Ascending aorta (tissue), 2 donors: ENCODE results near the gene GPC3. TPM values are rescaled to one million over a fixed set of nuclear protein-coding genes. Genes with fewer than 3 reads are reported as not detected.
"Not testable (repeated sequence)": the region's sequence is repeated elsewhere in the genome, so short reads cannot be mapped to it uniquely, and the experiment has no call there.

Source experiments
- DNase-seq, 2 donors: peaks; one replicate each; pipeline ENCODE4 v3.0.0-alpha.2; 2019; ENCODE audit warnings: low spot score in 2 of 2
- H3K27ac ChIP-seq, 2 donors: fragments of 200-600 bp; sonication (generic); one replicate each; pipeline ENCODE4 v1.5.1; 2016 to 2017; ENCODE audit warnings: mild to moderate bottlenecking in 1 of 2
- H3K27me3 ChIP-seq: fragments of 200-600 bp; sonication (generic); one replicate; pipeline ENCODE4 v1.5.1; 2017
- H3K36me3 ChIP-seq, 2 donors: fragments of 200-600 bp; sonication (generic); one replicate each; pipeline ENCODE4 v1.5.1; 2016
- H3K4me1 ChIP-seq, 2 donors: fragments of 200-600 bp; sonication (generic); one replicate each; pipeline ENCODE4 v1.5.1; 2016 to 2017; ENCODE audit warnings: mild to moderate bottlenecking in 1 of 2
- H3K4me3 ChIP-seq, 2 donors: fragments of 200-600 bp; sonication (generic); one replicate each; pipeline ENCODE4 v1.5.1; 2016 to 2017; ENCODE audit warnings: mild to moderate bottlenecking in 1 of 2
- H3K9me3 ChIP-seq, 2 donors: fragments of 200-600 bp; sonication (generic); one replicate each; pipeline ENCODE4 v1.5.1; 2016
- CTCF ChIP-seq, 3 experiments: fragments of 200-600 bp in 2 of 3; fragments of 450-650 bp in 1 of 3; sonication (generic) in 2 of 3; IDR thresholded peaks; one replicate each; pipeline ENCODE4 v1.5.1; 2016 to 2019; ENCODE audit warnings: antibody characterized with exemption in 3 of 3, mild to moderate bottlenecking in 1 of 3, moderate library complexity in 1 of 3
- intact Hi-C: fragments of 100-400 bp; cut with DNase I; formaldehyde crosslinking; loops from one replicate; pipeline ENCODE4 v1.15.1; 2023
- total RNA-seq: library from RNA; depleted of rRNA; stranded (reverse); fragments of >200 nt; gene quantifications from one replicate; pipeline ENCODE4 v1.1.0, GENCODE V29; 2016

GPC3 gene
- total RNA-seq, 1 donor from 2014 or later, result 0.75 TPM

- no peaks in the 10 kb centered on the region for H3K9me3 ChIP-seq
- no peak overlapping the region for H3K4me3 ChIP-seq
- TF ChIP-seq CTCF (IDR thresholded peaks at IDR 0.05), result no peak
- intact Hi-C loops, result no loop called here
- H3K4me1 ChIP-seq, result no peaks in the 10 kb centered on the region
- no peak for DNase-seq
- H3K27me3 ChIP-seq, result no peaks in the 10 kb centered on the region
- H3K36me3 ChIP-seq, result no peaks in the 10 kb centered on the region
- no peak overlapping the region for H3K27ac ChIP-seq
Measured at GRCh38 chrX:133726642-133727041, 258.8 kb downstream of the GPC3 start.

- H3K27ac ChIP-seq, result no peak overlapping the region
- DNase-seq, result no peak
- H3K4me3 ChIP-seq, result no peak overlapping the region
- intact Hi-C loops, result no loop called here
- H3K9me3 ChIP-seq, result no peaks in the 10 kb centered on the region
- no peak for TF ChIP-seq CTCF (IDR thresholded peaks at IDR 0.05)
- no peaks in the 10 kb centered on the region for H3K36me3 ChIP-seq
- H3K27me3 ChIP-seq, result no peaks in the 10 kb centered on the region
- no peaks in the 10 kb centered on the region for H3K4me1 ChIP-seq
Measured at GRCh38 chrX:133726211-133726630, 259.2 kb downstream of the GPC3 start.

DNA sequence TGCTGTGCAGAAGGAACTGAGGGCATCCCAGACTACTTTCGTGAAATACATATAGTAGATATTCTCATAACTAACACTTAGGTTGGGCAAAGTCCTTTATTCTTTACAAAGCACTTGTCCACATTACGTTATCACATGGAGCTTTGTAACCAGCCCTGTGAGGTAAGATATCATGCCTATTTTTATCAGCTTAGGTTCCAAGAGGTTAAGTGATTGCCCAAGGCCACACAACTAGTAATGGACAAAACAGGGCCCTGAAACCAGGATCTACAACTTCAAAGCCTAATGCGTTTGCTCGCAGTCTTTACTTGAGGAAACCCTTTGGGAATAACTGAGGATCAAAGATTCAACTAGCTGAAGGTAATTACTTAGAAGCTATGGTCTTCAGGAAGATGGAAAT, 261.5 kb downstream of the GPC3 start:
- no peak for TF ChIP-seq CTCF (IDR thresholded peaks at IDR 0.05)
- Histone ChIP-seq H3K27me3 (no peaks in the 10 kb centered on the region), H3K36me3 (no peaks in the 10 kb centered on the region), H3K4me1 (no peaks in the 10 kb centered on the region), H3K9me3 (no peaks in the 10 kb centered on the region), H3K4me3 (no peak overlapping the region), H3K27ac (no peak overlapping the region)
- intact Hi-C loops, result no loop called here
- DNase-seq, result no peak

GRCh38 chrX:133722756-133723155, 262.6 kb downstream of the GPC3 start:
- TF ChIP-seq CTCF (IDR thresholded peaks at IDR 0.05), result no peak
- no peaks in the 10 kb centered on the region for H3K9me3 ChIP-seq
- H3K4me3 ChIP-seq, result no peak overlapping the region
- DNase-seq, result no peak
- intact Hi-C loops, result no loop called here
- no peak overlapping the region for H3K27ac ChIP-seq
- no peaks in the 10 kb centered on the region for H3K27me3 ChIP-seq
- H3K36me3 ChIP-seq, result no peaks in the 10 kb centered on the region
- H3K4me1 ChIP-seq, result no peaks in the 10 kb centered on the region

DNA sequence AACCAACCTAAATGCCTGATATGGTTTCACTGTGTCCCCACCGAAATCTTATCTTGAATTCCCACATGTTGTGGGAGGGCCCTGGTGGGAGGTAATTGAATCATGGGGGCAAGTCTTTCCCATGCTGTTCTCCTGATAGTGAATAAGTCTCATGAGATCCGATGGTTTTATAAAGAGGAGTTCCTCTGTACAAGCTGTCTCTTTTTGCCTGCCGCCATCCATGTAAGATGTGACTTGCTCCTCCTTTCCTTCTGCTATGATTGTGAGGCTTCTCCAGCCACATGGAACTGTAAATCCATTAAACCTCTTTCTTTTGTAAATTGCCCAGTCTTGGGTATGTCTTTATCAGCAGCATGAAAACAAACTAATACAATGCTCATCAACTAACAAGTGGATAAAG, 265.1 kb downstream of the GPC3 start:
- H3K27me3 ChIP-seq, DNase-seq, H3K4me1 ChIP-seq, H3K36me3 ChIP-seq, H3K27ac ChIP-seq, H3K4me3 ChIP-seq, H3K9me3 ChIP-seq, intact Hi-C loops: not testable (repeated sequence)

- no peaks in the 10 kb centered on the region for H3K4me1 ChIP-seq
- DNase-seq, result no peak
- intact Hi-C loops, result no loop called here
Measured at GRCh38 chrX:133715715-133716114, 269.7 kb downstream of the GPC3 start.

More at GRCh38 chrX:133715715-133716114, 269.7 kb downstream of the GPC3 start:
- Histone ChIP-seq H3K4me3 (no peak overlapping the region), H3K27me3 (no peaks in the 10 kb centered on the region), H3K36me3 (no peaks in the 10 kb centered on the region), H3K27ac (no peak overlapping the region), H3K9me3 (no peaks in the 10 kb centered on the region)
- TF ChIP-seq CTCF (IDR thresholded peaks at IDR 0.05), result no peak
